HCT116 (cell line): ENCODE measurements around the gene TRAF2. TPM values are rescaled to one million over a fixed set of nuclear protein-coding genes. Genes with fewer than 3 reads are reported as not detected.

Source experiments
- ATAC-seq: fragments of 200-7000 bp; cut with Tn5 transposase; 2 replicates; pipeline ENCODE4 v1.9.1; 2020; ENCODE audit warnings: mild to moderate bottlenecking, moderate library complexity
- BruUV-seq: library from RNA; stranded (reverse); fragments of 400-500 nt; replicated peaks from 2 replicates; lab custom pipeline; 2021; lab: Mats Ljungman, UMichigan
- CTCF ChIA-PET: fragments of 300-600 bp; sonication (Branson Sonifier 250); formaldehyde crosslinking; loops from one replicate; lab custom pipeline; 2021; ENCODE audit warnings: antibody characterized with exemption; lab: Charles Lee
- POLR2A ChIA-PET: fragments of 300-600, 350-600 bp; sonication (Branson Sonifier 250); formaldehyde crosslinking; loops from one replicate; lab custom pipeline; 2021; ENCODE audit warnings: antibody characterized with exemption; lab: Charles Lee
- RAD21 ChIA-PET, 2 experiments: fragments of 300-600 bp; sonication (Branson Sonifier 250); formaldehyde crosslinking; loops; one replicate each; lab custom pipeline; 2023; ENCODE audit warnings: low total read pairs in 2 of 2; ENCODE audit not compliant: uncharacterized antibody in 2 of 2, unreplicated experiment in 2 of 2, low non-redundant PET in 1 of 2; lab: Charles Lee
- DNase-seq: peaks from one replicate; pipeline ENCODE4 v3.0.0-alpha.2; 2010; ENCODE audit warnings: low read depth, low spot score
- H2AFZ ChIP-seq: fragments of 200-600 bp; shearing (Covaris generic), sonication (generic); 2 replicates; pipeline ENCODE4 v1.6.1; 2017; ENCODE audit warnings: low read depth, mixed run types, mixed read lengths, antibody characterized with exemption, low read length; ENCODE audit not compliant: poor library complexity, severe bottlenecking
- H3K27ac ChIP-seq: 2 replicates; pipeline ENCODE4 v1.5.1; 2012; ENCODE audit warnings: low read depth, low read length
- H3K27me3 ChIP-seq: fragments of 200-600 bp; sonication (generic); 2 replicates; pipeline ENCODE4 v1.6.1; 2016; ENCODE audit warnings: mixed run types, low read length, mixed read lengths; ENCODE audit not compliant: insufficient read depth
- H3K36me3 ChIP-seq, 2 experiments: fragments of 200-500 bp in 1 of 2; fragments of 200-600 bp in 1 of 2; sonication (Bioruptor generic) in 1 of 2; sonication (generic) in 1 of 2; 2 replicates each; pipeline versions ENCODE4 v1.5.1 to v1.6.1; 2014 to 2016; ENCODE audit warnings: low read length in 2 of 2, inconsistent platforms in 1 of 2, mixed read lengths in 1 of 2, mixed run types in 1 of 2; ENCODE audit not compliant: insufficient read depth in 2 of 2, control insufficient read depth in 1 of 2
- H3K4me1 ChIP-seq, 2 experiments: fragments of 200-600 bp in 1 of 2; sonication (generic) in 1 of 2; 2 replicates each; pipeline versions ENCODE4 v1.5.1 to v1.6.1; 2012 to 2017; ENCODE audit warnings: low read length in 2 of 2, inconsistent platforms in 1 of 2, mild to moderate bottlenecking in 1 of 2, mixed read lengths in 1 of 2, mixed run types in 1 of 2, moderate library complexity in 1 of 2; ENCODE audit not compliant: insufficient read depth in 2 of 2, control insufficient read depth in 1 of 2
- H3K4me2 ChIP-seq: fragments of 200-600 bp; sonication (generic); 2 replicates; pipeline ENCODE4 v1.6.1; 2017; ENCODE audit warnings: mixed run types, low read length, mixed read lengths
- H3K4me3 ChIP-seq, 2 experiments: fragments of 200-600 bp in 1 of 2; sonication (generic) in 1 of 2; replicated peaks in 1 of 2; 2 replicates each; pipeline ENCODE4 v1.5.1; 2011 to 2016; ENCODE audit warnings: low read length in 2 of 2, control low read depth in 1 of 2, low read depth in 1 of 2, mild to moderate bottlenecking in 1 of 2, mixed read lengths in 1 of 2, mixed run types in 1 of 2
- H3K79me2 ChIP-seq: fragments of 200-600 bp; sonication (generic); 2 replicates; pipeline ENCODE4 v1.6.1; 2017; ENCODE audit warnings: mild to moderate bottlenecking, mixed run types, low read length, moderate library complexity, mixed read lengths; ENCODE audit not compliant: insufficient read depth
- H3K9ac ChIP-seq: fragments of 200-600 bp; sonication (generic); 2 replicates; pipeline ENCODE4 v1.6.1; 2016; ENCODE audit warnings: low read length, mixed read lengths
- H3K9me2 ChIP-seq: fragments of 200-600 bp; sonication (generic), shearing (Covaris generic); 2 replicates; pipeline ENCODE4 v1.6.1; 2017; ENCODE audit warnings: mixed run types, mild to moderate bottlenecking, moderate library complexity; ENCODE audit not compliant: insufficient read depth
- H3K9me3 ChIP-seq, 2 experiments: fragments of 200-500 bp in 1 of 2; fragments of 200-600 bp in 1 of 2; sonication (Bioruptor generic) in 1 of 2; sonication (generic) in 1 of 2; 2 replicates each; pipeline ENCODE4 v1.6.1; 2014 to 2017; ENCODE audit warnings: low read length in 2 of 2, mixed read lengths in 2 of 2, inconsistent platforms in 1 of 2, low read depth in 1 of 2, mild to moderate bottlenecking in 1 of 2, mixed run types in 1 of 2, moderate library complexity in 1 of 2; ENCODE audit not compliant: control insufficient read depth in 1 of 2, insufficient read depth in 1 of 2
- H4K20me1 ChIP-seq: fragments of 200-600 bp; sonication (generic), shearing (Covaris generic); 2 replicates; pipeline ENCODE4 v1.6.1; 2017; ENCODE audit warnings: mixed run types, mild to moderate bottlenecking, moderate library complexity; ENCODE audit not compliant: insufficient read depth
- CBX3 ChIP-seq: IDR thresholded peaks from 2 replicates; pipeline ENCODE4 v1.6.1; 2012; ENCODE audit warnings: low read depth
- CEBPB ChIP-seq: IDR thresholded peaks from 2 replicates; pipeline ENCODE4 v1.6.1; 2012; ENCODE audit warnings: low read depth
- EGR1 ChIP-seq: IDR thresholded peaks from 2 replicates; pipeline ENCODE4 v1.6.1; 2012; ENCODE audit warnings: low read depth
- EZH2phosphoT487 ChIP-seq: fragments of 200-600 bp; IDR thresholded peaks from 2 replicates; pipeline ENCODE4 v1.6.1; 2018; ENCODE audit warnings: antibody characterized with exemption, borderline replicate concordance
- FOSL1 ChIP-seq: IDR thresholded peaks from 2 replicates; pipeline ENCODE4 v1.6.1; 2012; ENCODE audit warnings: low read depth
- POLR2A ChIP-seq: IDR thresholded peaks from 2 replicates; pipeline ENCODE4 v1.7.0; 2011; ENCODE audit warnings: borderline replicate concordance; ENCODE audit not compliant: insufficient read depth, insufficient read length; ENCODE audit errors: extremely low read depth
- RAD21 ChIP-seq: IDR thresholded peaks from 2 replicates; pipeline ENCODE4 v1.6.1; 2012; ENCODE audit warnings: low read depth, mild to moderate bottlenecking
- SP1 ChIP-seq: IDR thresholded peaks from 2 replicates; pipeline ENCODE4 v1.6.1; 2012; ENCODE audit warnings: low read depth
- TCF7L2 ChIP-seq: IDR thresholded peaks from 2 replicates; pipeline ENCODE4 v1.7.0; 2011; ENCODE audit warnings: borderline replicate concordance, inconsistent platforms; ENCODE audit not compliant: insufficient read depth, insufficient read length; ENCODE audit errors: extremely low read depth
- ZNF274 ChIP-seq: fragments of 200-500 bp; sonication (Bioruptor generic); IDR thresholded peaks from 2 replicates; pipeline ENCODE4 v1.6.1; 2014; ENCODE audit warnings: mild to moderate bottlenecking, low read depth, low read length, inconsistent platforms
- intact Hi-C: fragments of 100-400 bp; cut with micrococcal nuclease; formaldehyde crosslinking; loops from 2 replicates; pipeline ENCODE4 v1.10.0; 2022
- total RNA-seq: library from RNA; stranded (reverse); gene quantifications from one replicate; pipeline ENCODE4 v1.2.1, GENCODE V29; 2021; ENCODE audit not compliant: unreplicated experiment
- TF ChIP-seq, protein P1 (sequence below), 3 experiments: fragments of 200-600 bp in 1 of 3; sonication (generic) in 1 of 3; IDR thresholded peaks in 2 of 3; conservative IDR thresholded peaks in 1 of 3; 2 replicates each; pipeline ENCODE4 v1.5.1; 2012 to 2017; ENCODE audit warnings: low read depth in 2 of 3, low read length in 2 of 3, antibody characterized with exemption in 1 of 3, borderline replicate concordance in 1 of 3, control low read depth in 1 of 3, mild to moderate bottlenecking in 1 of 3, mixed read lengths in 1 of 3, mixed run types in 1 of 3, moderate library complexity in 1 of 3; ENCODE audit not compliant: insufficient read depth in 1 of 3
- TF ChIP-seq, protein P2 (sequence below): IDR thresholded peaks from 2 replicates; pipeline ENCODE4 v1.6.1; 2012; ENCODE audit warnings: low read depth

The TRAF2 gene
- total RNA-seq, 1 experiment from 2014 or later: 28.4 TPM

DNA sequence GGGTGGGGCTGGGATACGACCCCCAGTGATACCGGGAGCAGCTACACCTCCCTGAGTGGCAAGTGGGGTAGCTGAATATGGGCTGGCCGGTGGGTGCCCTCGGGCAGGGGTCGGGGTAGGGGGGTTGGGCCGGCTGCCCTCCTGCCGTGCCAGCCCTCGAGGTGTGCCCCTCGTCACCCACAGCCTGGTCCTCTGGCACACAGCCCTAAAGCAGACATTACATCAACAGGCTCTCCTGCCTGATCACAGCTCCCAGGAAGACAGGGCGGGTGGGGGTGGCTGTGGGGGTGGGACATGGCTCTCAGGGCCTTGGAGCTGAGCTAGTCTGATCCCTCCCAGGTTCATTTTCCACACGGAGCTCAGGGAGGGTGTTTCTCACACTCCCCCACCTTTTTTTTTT lies 35.0 kb downstream of the TRAF2 start:
- H3K4me2 ChIP-seq: no peak overlapping the region
- H3K79me2 ChIP-seq: no peaks in the 10 kb centered on the region
- no TSS peak for BruUV-seq
- POLR2A ChIA-PET: no interaction called here
- no peak overlapping the region for H3K9ac ChIP-seq
- CTCF ChIA-PET: no interaction called here
- H3K27me3 ChIP-seq: no peaks in the 10 kb centered on the region
- no peak for DNase-seq
- RAD21 ChIA-PET: no interaction called here
- H3K4me1 ChIP-seq: no peaks in the 10 kb centered on the region
- intact Hi-C loops: no loop called here
- no peak overlapping the region for H3K4me3 ChIP-seq
- no peaks in the 10 kb centered on the region for H3K9me3 ChIP-seq
- H3K9me2 ChIP-seq: no peaks in the 10 kb centered on the region
- H3K36me3 ChIP-seq: peaks cover 17 to 41% of the 10 kb centered on the region in 2 experiments; a peak in 3 of 4 replicates
- H2AFZ ChIP-seq: no peak overlapping the region
- no peak overlapping the region for H3K27ac ChIP-seq
- no peak for TF ChIP-seq EZH2phosphoT487
- TF ChIP-seq CEBPB: no peak
- TF ChIP-seq, protein P1, sequence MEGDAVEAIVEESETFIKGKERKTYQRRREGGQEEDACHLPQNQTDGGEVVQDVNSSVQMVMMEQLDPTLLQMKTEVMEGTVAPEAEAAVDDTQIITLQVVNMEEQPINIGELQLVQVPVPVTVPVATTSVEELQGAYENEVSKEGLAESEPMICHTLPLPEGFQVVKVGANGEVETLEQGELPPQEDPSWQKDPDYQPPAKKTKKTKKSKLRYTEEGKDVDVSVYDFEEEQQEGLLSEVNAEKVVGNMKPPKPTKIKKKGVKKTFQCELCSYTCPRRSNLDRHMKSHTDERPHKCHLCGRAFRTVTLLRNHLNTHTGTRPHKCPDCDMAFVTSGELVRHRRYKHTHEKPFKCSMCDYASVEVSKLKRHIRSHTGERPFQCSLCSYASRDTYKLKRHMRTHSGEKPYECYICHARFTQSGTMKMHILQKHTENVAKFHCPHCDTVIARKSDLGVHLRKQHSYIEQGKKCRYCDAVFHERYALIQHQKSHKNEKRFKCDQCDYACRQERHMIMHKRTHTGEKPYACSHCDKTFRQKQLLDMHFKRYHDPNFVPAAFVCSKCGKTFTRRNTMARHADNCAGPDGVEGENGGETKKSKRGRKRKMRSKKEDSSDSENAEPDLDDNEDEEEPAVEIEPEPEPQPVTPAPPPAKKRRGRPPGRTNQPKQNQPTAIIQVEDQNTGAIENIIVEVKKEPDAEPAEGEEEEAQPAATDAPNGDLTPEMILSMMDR (IDR thresholded peaks at IDR 0.05 in 2 of 3, conservative IDR thresholded peaks at IDR 0.05 in 1 of 3; ENCODE audit: borderline replicate concordance in 1 of 3, insufficient read depth in 1 of 3, low read depth in 2 of 3, low read length in 2 of 3): no peak
- TF ChIP-seq RAD21: no peak
- TF ChIP-seq ZNF274: no peak
- TF ChIP-seq FOSL1: no peak
- TF ChIP-seq, protein P2, sequence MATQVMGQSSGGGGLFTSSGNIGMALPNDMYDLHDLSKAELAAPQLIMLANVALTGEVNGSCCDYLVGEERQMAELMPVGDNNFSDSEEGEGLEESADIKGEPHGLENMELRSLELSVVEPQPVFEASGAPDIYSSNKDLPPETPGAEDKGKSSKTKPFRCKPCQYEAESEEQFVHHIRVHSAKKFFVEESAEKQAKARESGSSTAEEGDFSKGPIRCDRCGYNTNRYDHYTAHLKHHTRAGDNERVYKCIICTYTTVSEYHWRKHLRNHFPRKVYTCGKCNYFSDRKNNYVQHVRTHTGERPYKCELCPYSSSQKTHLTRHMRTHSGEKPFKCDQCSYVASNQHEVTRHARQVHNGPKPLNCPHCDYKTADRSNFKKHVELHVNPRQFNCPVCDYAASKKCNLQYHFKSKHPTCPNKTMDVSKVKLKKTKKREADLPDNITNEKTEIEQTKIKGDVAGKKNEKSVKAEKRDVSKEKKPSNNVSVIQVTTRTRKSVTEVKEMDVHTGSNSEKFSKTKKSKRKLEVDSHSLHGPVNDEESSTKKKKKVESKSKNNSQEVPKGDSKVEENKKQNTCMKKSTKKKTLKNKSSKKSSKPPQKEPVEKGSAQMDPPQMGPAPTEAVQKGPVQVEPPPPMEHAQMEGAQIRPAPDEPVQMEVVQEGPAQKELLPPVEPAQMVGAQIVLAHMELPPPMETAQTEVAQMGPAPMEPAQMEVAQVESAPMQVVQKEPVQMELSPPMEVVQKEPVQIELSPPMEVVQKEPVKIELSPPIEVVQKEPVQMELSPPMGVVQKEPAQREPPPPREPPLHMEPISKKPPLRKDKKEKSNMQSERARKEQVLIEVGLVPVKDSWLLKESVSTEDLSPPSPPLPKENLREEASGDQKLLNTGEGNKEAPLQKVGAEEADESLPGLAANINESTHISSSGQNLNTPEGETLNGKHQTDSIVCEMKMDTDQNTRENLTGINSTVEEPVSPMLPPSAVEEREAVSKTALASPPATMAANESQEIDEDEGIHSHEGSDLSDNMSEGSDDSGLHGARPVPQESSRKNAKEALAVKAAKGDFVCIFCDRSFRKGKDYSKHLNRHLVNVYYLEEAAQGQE: no peak
- no peak for TF ChIP-seq TCF7L2
- TF ChIP-seq EGR1: no peak
- TF ChIP-seq CBX3: no peak
- no peak for TF ChIP-seq POLR2A
- TF ChIP-seq SP1: no peak
- H4K20me1 ChIP-seq: no peaks in the 10 kb centered on the region
- no peak for ATAC-seq
